Lung microvascular endothelial cell (primary cell): ENCODE measurements around the gene GNB1L. TPM values are rescaled to one million over a fixed set of nuclear protein-coding genes. Genes with fewer than 3 reads are reported as not detected.
"Not testable (repeated sequence)": the region's sequence is repeated elsewhere in the genome, so short reads cannot be mapped to it uniquely, and the experiment has no call there.

Experiments used
- DNase-seq, 2 donors: peaks; one replicate each; pipeline versions ENCODE4 v3.0.0 to v3.0.0-alpha.2; 2010; ENCODE audit warnings: low read depth in 2 of 2
- total RNA-seq: library from RNA; depleted of rRNA; stranded (reverse); fragments of >200 nt; gene quantifications from 2 replicates; pipeline ENCODE4 v1.2.1, GENCODE V29; 2014

The GNB1L gene
- total RNA-seq, 1 donor from 2014 or later, result 4.4 TPM

DNA sequence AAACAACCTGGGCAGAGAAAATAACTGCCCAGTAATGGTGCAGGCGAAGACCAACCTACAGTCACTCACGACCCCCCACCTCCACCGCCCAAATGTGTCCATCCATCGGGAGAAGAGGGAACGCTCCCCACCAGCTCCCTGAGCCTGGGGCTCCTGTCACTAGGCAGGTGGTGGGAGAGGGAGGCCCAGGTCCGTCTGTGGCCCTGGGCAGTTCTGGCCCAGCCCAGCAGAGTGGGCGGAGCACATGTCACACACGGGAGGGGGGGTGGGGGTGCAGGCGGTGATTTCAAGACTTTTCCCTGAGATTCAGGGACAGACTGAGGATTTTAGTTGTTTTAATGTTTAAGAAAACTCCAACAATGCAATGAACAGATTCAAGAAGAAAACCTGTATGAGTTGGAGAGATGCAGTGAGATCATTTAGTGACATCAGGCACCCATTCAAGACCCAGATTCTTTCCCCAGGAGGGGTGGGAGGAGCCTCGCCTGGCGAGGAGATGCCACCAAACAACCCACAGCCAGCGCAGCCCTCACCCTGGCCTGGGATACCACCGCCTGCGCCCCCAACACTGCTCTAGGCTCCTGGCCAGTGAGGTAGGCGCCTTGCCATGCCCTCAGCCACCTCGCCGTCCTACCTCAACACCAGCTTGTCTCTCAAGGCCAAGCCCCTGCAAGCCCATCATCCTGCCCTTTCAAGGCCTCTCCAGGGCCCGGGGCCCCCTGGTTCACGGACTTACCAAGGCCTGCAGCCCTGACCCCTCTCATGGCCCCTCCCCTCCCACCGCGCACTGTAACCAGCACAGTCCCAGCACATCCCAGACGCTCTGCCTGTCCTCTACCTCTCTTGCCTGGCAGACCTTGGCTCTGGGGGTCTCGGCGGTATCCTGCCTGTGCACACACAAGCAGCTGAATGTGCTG, 57.3 kb downstream of the GNB1L start:
- DNase-seq, result no peak

- no peak for DNase-seq
Measured at GRCh38 chr22:19796160-19796559, 58.5 kb downstream of the GNB1L start.

GRCh38 chr22:19795617-19796008, 59.1 kb downstream of the GNB1L start:
- DNase-seq, result no peak

DNA sequence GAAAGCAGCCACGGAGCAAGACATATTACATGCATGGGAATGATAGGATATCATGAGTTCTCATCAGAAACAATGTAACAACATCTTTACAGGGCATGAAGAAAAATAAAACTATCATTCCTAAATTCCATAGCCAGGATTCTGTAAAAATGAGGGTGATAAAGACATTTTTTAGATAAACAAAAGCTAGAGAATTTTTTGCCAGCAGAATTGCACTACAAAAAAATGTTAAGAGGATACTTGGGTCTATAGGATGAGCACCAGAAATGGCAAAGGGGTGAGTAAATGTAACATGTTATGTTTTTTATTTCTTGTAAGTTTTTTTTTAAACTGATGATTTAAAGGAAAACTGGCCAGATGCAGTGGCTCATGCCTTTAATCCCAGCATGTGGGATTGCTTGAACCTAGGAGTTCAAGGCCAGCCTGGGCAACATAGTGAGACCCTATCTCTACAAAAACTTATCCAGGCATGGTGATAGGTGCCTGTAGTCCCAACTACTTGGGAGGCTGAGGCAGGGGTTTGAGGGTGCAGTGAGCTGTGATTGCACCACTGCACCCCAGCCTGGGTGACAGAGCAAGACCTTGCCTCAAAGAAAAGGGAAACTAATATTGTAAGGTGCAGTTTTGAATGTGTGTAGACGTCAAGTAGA, 60.9 kb downstream of the GNB1L start:
- no peak for DNase-seq

- DNase-seq, result no peak
Measured at GRCh38 chr22:19793161-19793560, 61.5 kb downstream of the GNB1L start.

DNA sequence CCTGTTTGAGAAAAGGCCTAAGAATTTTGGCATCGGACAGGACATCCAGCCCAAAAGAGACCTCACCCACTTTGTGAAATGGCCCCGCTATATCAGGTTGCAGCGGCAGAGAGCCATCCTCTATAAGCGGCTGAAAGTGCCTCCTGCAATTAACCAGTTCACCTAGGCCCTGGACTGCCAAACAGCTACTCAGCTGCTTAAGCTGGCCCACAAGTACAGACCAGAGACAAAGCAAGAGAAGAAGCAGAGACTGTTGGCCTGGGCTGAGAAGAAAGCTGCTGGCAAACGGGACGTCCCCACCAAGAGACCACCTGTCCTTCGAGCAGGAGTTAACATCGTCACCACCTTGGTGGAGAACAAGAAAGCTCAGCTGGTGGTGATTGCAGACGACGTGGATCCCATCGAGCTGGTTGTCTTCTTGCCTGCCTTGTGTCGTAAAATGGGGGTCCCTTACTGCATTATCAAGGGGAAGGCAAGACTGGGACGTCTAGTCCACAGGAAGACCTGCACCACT, 62.2 kb downstream of the GNB1L start:
- not testable (repeated sequence) for DNase-seq

- no peak for DNase-seq
Measured at GRCh38 chr22:19791894-19792293, 62.8 kb downstream of the GNB1L start.

- no peak for DNase-seq
Measured at GRCh38 chr22:19791243-19791642, 63.4 kb downstream of the GNB1L start.

GRCh38 chr22:19789828-19790227, 64.8 kb downstream of the GNB1L start:
- DNase-seq, result no peak

GRCh38 chr22:19789406-19789805, 65.3 kb downstream of the GNB1L start:
- no peak for DNase-seq

DNA sequence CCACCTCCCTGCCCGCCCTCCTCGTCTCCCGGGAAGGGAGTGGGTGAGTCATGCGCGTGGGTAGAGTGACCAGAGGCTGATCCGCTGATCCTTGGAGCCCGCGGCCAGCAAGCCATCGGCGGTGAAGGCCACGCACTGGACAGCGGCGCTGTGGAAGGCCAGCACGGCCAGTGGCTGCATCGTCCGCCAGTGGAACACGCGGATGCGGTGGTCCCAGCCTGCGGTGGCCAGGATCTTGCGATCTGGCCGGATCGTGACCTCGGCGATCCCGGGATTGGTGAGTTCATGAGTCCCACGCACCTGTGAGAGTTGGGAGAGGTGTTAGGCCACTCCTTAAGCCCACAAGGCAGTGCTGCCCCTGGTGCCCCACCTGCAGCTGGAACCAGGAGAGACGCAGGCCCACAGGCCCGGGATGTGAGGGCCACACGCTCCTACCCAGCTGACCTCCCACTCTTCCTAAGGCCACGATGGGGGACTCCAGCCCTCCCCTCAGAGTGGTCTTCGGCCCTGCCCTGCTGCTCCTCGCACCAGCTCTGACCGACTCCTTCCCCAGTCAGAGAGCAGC, 65.9 kb downstream of the GNB1L start:
- no peak for DNase-seq

- no peak for DNase-seq
Measured at GRCh38 chr22:19787849-19788141, 66.9 kb downstream of the GNB1L start.

- DNase-seq, result no peak
Measured at GRCh38 chr22:19786959-19787848, 67.5 kb downstream of the GNB1L start.

DNA sequence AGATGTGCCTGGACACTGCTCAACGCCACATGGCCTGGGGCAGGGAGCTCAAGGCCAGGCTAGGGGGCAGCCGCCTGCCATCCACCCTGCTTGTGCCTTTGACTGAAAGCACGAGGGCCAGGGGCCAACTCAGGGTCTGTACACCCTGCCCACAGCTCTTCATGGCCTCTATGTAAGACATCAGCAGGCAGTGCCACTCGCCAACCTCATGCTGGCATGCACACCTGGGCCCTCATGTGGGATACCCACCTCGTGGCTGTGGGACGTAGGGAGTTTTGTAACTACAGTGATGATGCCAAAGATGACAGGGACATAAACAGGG, 68.4 kb downstream of the GNB1L start:
- DNase-seq, result no peak

DNA sequence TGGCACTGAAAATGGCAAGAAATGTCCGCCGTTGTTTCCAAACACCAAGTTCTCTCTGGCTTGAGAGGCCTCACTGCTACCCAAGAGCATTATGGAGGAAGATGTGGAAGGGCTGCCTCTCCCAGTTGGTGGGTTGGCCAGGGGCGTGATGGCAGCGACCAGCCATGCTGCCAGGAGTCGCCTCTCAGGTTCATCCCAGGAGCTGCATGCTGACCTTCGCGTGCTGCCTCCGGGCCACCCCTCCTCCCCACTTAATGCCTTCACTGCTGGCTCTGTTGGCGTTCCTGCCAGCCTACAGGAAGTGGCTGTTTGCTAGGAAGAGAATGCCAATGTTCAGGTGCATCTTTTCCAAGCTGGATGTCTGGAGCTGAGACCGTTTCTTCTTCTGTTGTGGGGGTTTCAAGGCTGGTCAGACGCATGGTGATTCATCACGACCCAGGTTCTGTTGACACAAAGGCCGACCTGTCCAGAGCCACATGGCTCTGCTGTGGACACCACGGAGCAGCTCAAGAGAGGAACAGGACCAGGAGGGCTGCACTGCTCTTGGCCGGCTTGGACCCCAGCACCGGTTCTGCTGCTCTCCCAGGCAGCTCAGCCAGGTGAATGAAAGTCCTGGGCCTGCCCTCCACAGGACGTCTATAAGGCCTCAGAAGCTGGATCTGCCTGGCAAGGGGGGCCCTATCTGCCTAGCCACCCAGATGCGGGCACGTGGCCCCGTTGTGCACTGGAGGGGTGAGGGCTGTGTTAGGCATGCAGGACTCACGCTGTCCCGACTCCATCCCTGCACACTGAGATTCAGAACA, 69.0 kb downstream of the GNB1L start:
- DNase-seq, result no peak

DNA sequence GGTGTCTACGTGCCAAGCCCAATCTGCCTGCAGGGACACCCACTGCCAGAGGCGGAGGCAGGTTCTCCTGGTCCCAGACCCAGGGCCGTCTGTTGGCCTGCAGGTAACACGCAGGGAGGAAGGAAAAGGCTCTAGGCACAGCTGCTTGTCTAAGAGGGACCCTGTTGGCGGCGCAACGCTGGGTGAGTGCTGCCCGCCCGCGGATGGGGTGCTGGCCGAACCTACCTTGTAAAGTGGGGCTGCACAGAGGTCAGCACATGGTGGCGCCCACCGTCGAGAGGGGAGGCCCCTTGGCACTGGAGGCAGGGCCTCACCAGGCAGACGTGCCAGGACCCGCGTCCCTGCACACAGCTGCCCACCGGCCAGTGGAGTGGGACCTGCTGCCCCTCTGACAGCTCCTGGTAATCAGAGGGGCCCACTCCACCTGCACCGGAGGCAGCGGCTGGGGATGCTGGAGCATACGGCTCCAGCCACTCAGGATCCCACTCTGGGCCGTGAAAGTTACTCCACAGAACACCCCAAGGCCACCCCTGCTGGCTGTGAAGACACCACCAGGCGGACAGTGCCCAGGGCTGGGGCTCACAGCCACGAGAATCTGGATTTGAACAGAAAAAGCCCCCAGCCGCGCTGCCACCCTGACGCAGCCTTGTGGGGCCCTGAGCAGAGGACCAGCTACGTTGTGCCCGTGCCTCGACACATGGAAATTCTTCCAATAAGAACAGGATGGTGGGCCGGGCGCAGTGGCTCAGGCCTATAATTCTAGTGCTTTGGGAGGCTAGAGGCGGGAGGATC, 70.1 kb downstream of the GNB1L start:
- no peak for DNase-seq

DNA sequence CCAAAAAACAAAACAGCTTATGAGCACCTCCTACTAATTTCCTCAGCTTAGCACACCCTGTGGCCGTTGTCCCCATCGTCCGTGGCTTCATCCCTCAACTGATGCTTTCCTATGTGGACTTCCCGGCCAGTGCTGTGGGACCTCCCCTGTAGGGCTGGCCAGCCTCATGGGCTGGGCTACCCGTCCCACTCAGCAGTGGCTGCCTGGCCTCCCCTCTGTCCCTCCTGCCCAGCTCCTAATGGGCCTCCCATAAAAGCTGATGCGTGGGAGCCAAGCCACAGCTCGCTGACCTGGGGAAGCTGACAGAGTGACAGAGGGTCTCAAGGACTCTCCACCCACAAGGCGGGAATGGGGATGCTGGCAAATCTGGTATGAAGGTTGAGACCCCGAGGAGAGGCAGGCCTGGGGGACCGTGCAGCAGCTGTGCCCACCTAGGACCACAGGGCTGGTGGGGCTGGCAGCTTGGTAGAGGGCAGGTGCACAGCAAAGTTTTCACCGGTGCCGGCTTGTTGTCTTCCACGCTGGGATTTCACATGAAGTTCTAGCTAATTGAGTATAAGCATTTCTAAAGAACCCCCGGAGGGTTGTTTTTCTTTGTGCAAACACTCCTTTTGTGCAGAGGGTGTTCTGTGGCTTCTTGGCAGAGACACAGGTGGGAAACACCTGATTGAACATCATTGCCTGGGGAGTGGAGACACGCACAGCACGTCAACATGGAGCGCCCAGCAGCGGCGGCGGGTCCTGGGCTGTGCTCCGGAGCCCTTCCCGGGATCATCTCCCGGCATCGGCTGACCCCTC, 70.9 kb downstream of the GNB1L start:
- no peak for DNase-seq

GRCh38 chr22:19782533-19782932, 72.1 kb downstream of the GNB1L start:
- no peak for DNase-seq

- no peak for DNase-seq
Measured at GRCh38 chr22:19779685-19780268, 74.9 kb downstream of the GNB1L start.
